Liver (tissue), 3 donors: ENCODE results near the gene DUSP2.

Experiments used
- FOXA1 ChIP-seq: IDR thresholded peaks from 2 replicates; pipeline ENCODE4 v1.6.1; 2016; ENCODE audit warnings: antibody characterized with exemption
- GABPA ChIP-seq, 2 donors: IDR thresholded peaks in 1 of 2; conservative IDR thresholded peaks in 1 of 2; 2 replicates each; pipeline ENCODE4 v1.6.1; 2016; ENCODE audit warnings: antibody characterized with exemption in 2 of 2, mild to moderate bottlenecking in 1 of 2, moderate library complexity in 1 of 2
- RXRA ChIP-seq, 2 donors: IDR thresholded peaks; 2 replicates each; pipeline ENCODE4 v1.6.1; 2017 to 2018; ENCODE audit warnings: antibody characterized with exemption in 2 of 2, mild to moderate bottlenecking in 1 of 2
- YY1 ChIP-seq: IDR thresholded peaks from 2 replicates; pipeline ENCODE4 v1.6.1; 2016; ENCODE audit warnings: antibody characterized with exemption, mild to moderate bottlenecking
- TF ChIP-seq, protein P1 (sequence below): fragments of 150-350 bp; IDR thresholded peaks from 2 replicates; pipeline ENCODE4 v1.5.1; 2017; ENCODE audit warnings: improper control_type of control experiment, low read depth, low read length; ENCODE audit not compliant: missing input control
- donor health status: healthy.
- donor health status: healthy.

DNA sequence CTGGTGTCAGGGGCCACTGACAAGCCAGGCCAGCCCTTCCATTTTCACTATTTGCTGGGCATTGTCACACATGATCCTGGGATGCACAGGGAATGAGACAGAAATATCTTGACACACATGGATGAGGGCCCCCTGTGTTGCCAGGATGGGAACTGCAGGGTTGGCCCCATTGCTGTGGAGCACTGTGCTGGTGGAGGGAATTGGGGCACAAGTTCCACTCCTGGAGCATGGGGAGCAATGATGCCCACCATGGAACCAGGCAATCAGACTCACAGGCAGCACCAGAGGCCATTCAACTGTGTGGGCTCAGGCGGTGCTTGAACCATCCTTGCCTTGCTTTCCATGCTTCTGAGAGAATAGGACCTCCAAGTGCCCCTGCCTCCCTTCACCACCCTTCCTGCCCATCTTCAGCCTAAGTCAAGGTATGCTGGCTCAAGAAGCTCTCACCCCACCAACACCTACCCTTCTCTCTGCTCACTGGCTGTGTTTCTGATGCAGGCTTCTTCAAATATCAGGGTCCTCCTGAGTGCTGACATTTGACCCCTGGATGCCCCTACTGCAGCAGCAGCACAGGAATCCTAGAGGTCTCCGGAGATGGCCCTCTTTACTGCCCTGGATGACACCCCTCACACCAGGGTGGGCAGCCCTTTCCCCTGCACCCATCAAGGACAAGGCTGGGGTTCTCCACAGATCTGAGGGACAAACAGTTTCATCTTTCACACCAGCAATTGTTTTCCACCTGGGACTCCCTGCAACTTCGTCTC, 39.9 kb downstream of the DUSP2 start:
- TF ChIP-seq GABPA (IDR thresholded peaks at IDR 0.05 in 1 of 2, conservative IDR thresholded peaks at IDR 0.05 in 1 of 2), result no peak
- TF ChIP-seq, protein P1, sequence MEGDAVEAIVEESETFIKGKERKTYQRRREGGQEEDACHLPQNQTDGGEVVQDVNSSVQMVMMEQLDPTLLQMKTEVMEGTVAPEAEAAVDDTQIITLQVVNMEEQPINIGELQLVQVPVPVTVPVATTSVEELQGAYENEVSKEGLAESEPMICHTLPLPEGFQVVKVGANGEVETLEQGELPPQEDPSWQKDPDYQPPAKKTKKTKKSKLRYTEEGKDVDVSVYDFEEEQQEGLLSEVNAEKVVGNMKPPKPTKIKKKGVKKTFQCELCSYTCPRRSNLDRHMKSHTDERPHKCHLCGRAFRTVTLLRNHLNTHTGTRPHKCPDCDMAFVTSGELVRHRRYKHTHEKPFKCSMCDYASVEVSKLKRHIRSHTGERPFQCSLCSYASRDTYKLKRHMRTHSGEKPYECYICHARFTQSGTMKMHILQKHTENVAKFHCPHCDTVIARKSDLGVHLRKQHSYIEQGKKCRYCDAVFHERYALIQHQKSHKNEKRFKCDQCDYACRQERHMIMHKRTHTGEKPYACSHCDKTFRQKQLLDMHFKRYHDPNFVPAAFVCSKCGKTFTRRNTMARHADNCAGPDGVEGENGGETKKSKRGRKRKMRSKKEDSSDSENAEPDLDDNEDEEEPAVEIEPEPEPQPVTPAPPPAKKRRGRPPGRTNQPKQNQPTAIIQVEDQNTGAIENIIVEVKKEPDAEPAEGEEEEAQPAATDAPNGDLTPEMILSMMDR, result no peak
- no peak for TF ChIP-seq FOXA1
- TF ChIP-seq RXRA (IDR thresholded peaks at IDR 0.05), result no peak
- no peak for TF ChIP-seq YY1
